Esophagus muscularis mucosa (tissue), 4 donors: ENCODE measurements around the gene TMIGD1. TPM values are rescaled to one million over a fixed set of nuclear protein-coding genes. Genes with fewer than 3 reads are reported as not detected.

Source experiments
- DNase-seq: peaks from one replicate; pipeline ENCODE4 v3.0.0-alpha.2; 2017; ENCODE audit errors: extremely low spot score
- H3K27ac ChIP-seq, 4 donors: fragments of 200-600 bp; sonication (generic); replicated peaks in 1 of 4; 1 replicate in 3 of 4; 2 replicates in 1 of 4; pipeline ENCODE4 v1.5.1; 2016 to 2019; ENCODE audit warnings: mild to moderate bottlenecking in 1 of 4
- H3K27me3 ChIP-seq, 4 donors: fragments of 200-600 bp; sonication (generic); one replicate each; pipeline versions ENCODE4 v1.5.1 to v1.6.0; 2016 to 2019
- H3K36me3 ChIP-seq, 4 donors: fragments of 200-600 bp; sonication (generic); one replicate each; pipeline ENCODE4 v1.5.1; 2016 to 2019
- H3K4me1 ChIP-seq, 4 donors: fragments of 200-600 bp; sonication (generic); one replicate each; pipeline ENCODE4 v1.5.1; 2016 to 2019
- H3K4me3 ChIP-seq, 4 donors: fragments of 200-600 bp; sonication (generic); 1 replicate in 2 of 4; 2 replicates in 2 of 4; pipeline ENCODE4 v1.5.1; 2016 to 2019; ENCODE audit warnings: mild to moderate bottlenecking in 4 of 4, moderate library complexity in 1 of 4
- H3K9me3 ChIP-seq, 4 donors: fragments of 200-600 bp; sonication (generic); 1 replicate in 3 of 4; 2 replicates in 1 of 4; pipeline ENCODE4 v1.5.1; 2016 to 2019
- EP300 ChIP-seq: sonication (generic); formaldehyde crosslinking; IDR thresholded peaks from one replicate; pipeline ENCODE4 v1.6.1; 2017; ENCODE audit warnings: antibody characterized with exemption
- POLR2A ChIP-seq: fragments of 450-650 bp; IDR thresholded peaks from one replicate; pipeline ENCODE4 v1.6.1; 2017; ENCODE audit warnings: antibody characterized with exemption, moderate library complexity, mild to moderate bottlenecking, low read depth
- POLR2AphosphoS5 ChIP-seq, 2 donors: sonication (generic); formaldehyde crosslinking; IDR thresholded peaks; one replicate each; pipeline ENCODE4 v1.6.1; 2017; ENCODE audit warnings: antibody characterized with exemption in 2 of 2
- WGBS: methylation state at CpG from one replicate; pipeline ENCODE4 v1.1.5; 2018; 5-methylcytosine and 5-hydroxymethylcytosine counted together
- intact Hi-C: fragments of 100-400 bp; cut with DNase I; formaldehyde crosslinking; loops from one replicate; pipeline ENCODE4 v1.15.1; 2023
- total RNA-seq, 4 donors: library from RNA; depleted of rRNA; stranded (reverse); fragments of >200 nt; gene quantifications; one replicate each; pipeline versions ENCODE4 v1.1.0 to v1.2.1, GENCODE V29; 2016
- TF ChIP-seq, protein P1 (sequence below), 3 experiments: fragments of 200-600 bp in 2 of 3; fragments of 450-650 bp in 1 of 3; sonication (generic) in 2 of 3; IDR thresholded peaks; one replicate each; pipeline ENCODE4 v1.5.1; 2017 to 2019; ENCODE audit warnings: antibody characterized with exemption in 3 of 3, mild to moderate bottlenecking in 2 of 3, moderate library complexity in 1 of 3

Gene TMIGD1
- total RNA-seq, 4 donors from 2014 or later = 0.29 TPM; not detected in 3

DNA sequence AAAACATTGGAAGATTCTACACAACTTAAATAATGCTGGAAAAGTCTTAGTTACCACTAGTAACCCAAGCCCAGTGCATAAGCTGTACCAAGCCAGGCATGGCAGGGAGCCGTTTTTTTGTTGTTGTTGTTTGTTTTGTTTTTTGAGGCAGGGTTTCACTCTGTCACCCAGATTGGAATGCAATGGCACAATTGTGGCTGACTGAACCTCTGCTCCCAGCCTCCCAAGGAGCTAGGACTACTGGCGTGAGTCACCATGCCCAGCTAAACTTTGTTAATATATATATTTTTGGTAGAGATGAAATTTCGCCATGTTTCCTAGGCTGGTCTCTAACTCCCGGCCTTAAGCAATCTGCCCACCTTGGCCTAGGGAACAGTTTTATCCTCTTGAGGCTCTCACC, 564 bp upstream of the TMIGD1 start:
- Histone ChIP-seq H3K27ac (no peak overlapping the region), H3K9me3 (no peaks in the 10 kb centered on the region), H3K36me3 (no peaks in the 10 kb centered on the region), H3K4me3 (no peak overlapping the region), H3K4me1 (no peaks in the 10 kb centered on the region), H3K27me3 (no peaks in the 10 kb centered on the region)
- TF ChIP-seq, protein P1, sequence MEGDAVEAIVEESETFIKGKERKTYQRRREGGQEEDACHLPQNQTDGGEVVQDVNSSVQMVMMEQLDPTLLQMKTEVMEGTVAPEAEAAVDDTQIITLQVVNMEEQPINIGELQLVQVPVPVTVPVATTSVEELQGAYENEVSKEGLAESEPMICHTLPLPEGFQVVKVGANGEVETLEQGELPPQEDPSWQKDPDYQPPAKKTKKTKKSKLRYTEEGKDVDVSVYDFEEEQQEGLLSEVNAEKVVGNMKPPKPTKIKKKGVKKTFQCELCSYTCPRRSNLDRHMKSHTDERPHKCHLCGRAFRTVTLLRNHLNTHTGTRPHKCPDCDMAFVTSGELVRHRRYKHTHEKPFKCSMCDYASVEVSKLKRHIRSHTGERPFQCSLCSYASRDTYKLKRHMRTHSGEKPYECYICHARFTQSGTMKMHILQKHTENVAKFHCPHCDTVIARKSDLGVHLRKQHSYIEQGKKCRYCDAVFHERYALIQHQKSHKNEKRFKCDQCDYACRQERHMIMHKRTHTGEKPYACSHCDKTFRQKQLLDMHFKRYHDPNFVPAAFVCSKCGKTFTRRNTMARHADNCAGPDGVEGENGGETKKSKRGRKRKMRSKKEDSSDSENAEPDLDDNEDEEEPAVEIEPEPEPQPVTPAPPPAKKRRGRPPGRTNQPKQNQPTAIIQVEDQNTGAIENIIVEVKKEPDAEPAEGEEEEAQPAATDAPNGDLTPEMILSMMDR (IDR thresholded peaks at IDR 0.05) = no peak
- TF ChIP-seq EP300 (no peak), POLR2AphosphoS5 (IDR thresholded peaks at IDR 0.05) (no peak), POLR2A (no peak)
- intact Hi-C loops = loop anchor here (10.0 kb wide), 1 partner anchor 210 kb away; no protein-coding TSS in a partner anchor
- peak; percentile 83 for DNase-seq
- WGBS = 92% methylated on average over 4 of the region's 4 CpGs

DNA sequence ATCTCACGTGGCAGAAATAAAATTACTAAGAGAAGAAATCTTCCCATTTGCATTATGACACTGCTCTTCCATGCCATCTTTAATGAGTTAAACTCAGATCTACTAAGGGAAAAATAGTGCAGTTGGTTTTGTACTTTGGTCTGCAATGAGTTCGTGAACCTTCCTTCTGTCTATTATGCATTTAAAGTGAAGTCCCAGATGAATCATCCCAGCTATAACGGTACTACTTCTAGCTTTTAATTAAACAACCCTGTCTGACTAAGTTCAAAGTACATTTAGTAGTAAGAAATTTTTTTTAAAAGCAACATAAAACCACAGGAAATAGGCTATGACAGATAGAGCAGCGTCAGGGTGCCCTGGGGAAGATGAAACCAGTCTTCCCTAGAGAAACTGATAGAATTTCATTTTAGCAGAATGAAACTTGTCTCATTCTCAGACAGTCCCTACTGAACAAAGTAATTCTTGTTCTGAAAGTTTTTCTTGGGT, 1.8 kb downstream of the TMIGD1 start:
- Histone ChIP-seq H3K4me1 (no peaks in the 10 kb centered on the region), H3K4me3 (no peak overlapping the region), H3K27ac (no peak overlapping the region), H3K9me3 (no peaks in the 10 kb centered on the region), H3K36me3 (no peaks in the 10 kb centered on the region), H3K27me3 (no peaks in the 10 kb centered on the region)
- TF ChIP-seq EP300 (no peak), POLR2A (no peak), POLR2AphosphoS5 (IDR thresholded peaks at IDR 0.05) (no peak)
- WGBS = 49% methylated on average over 4 of the region's 4 CpGs
- intact Hi-C loops = loop anchor here (10.0 kb wide), 1 partner anchor 207 kb away; no protein-coding TSS in a partner anchor
- no peak for DNase-seq

DNA sequence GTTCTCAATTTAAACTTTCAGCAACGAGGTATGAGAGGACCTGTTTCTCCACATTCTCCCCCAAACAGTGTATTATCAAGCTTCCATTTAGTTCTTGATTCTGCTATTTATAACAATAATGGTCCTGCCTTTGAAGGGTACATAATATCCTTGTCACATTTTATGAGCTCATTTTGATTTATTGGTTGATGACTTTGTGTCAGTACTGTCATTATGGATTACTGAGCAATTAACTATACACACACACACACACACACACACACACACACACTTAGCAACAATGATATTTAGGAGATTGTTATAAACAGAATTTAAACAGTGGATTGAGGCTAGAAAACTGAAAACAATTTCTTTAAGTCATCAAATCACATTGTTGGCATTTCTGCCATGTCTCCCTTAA, 7.0 kb downstream of the TMIGD1 start:
- no peaks in the 10 kb centered on the region for H3K36me3 ChIP-seq
- TF ChIP-seq POLR2AphosphoS5 (IDR thresholded peaks at IDR 0.05) (no peak), POLR2A (no peak), EP300 (no peak)
- TF ChIP-seq, protein P1 (IDR thresholded peaks at IDR 0.05) = no peak
- H3K4me3 ChIP-seq = no peak overlapping the region
- H3K4me1 ChIP-seq = peaks cover 0 to 11% (median 8%) of the 10 kb centered on the region in 4 donors
- H3K9me3 ChIP-seq = no peaks in the 10 kb centered on the region
- no peak for DNase-seq
- no peak overlapping the region for H3K27ac ChIP-seq
- WGBS = 41% methylated on average over 1 of the region's 1 CpG
- no peaks in the 10 kb centered on the region for H3K27me3 ChIP-seq
- intact Hi-C loops = no loop called here

DNA sequence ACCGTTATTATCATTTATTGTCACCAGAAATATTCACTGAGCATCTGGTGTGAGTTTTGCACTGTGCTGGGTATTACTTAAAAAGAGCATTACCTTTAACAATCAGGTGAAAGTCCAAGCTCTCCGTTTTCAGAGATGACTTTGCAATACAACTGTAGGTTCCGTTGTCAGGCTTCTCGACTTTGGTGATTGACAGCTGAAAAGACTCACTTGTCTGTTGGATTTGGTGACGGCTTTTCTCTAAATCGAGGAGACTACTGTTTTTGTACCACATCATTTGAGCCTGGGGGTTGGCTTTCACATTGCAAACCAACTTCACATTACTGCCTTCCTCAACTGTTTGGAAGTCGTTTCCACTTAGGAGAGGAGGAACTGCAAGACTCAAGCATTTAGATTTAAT, 9.1 kb downstream of the TMIGD1 start:
- H3K27me3 ChIP-seq = no peaks in the 10 kb centered on the region
- WGBS = 85% methylated on average over 7 of the region's 7 CpGs
- H3K9me3 ChIP-seq = no peaks in the 10 kb centered on the region
- no peak for DNase-seq
- no peak overlapping the region for H3K4me3 ChIP-seq
- H3K27ac ChIP-seq = no peak overlapping the region
- intact Hi-C loops = no loop called here
- no peak for TF ChIP-seq POLR2A
- TF ChIP-seq, protein P1 (IDR thresholded peaks at IDR 0.05) = no peak
- no peak for TF ChIP-seq POLR2AphosphoS5 (IDR thresholded peaks at IDR 0.05)
- TF ChIP-seq EP300 = no peak
- H3K4me1 ChIP-seq = peaks cover 0 to 11% (median 8%) of the 10 kb centered on the region in 4 donors
- no peaks in the 10 kb centered on the region for H3K36me3 ChIP-seq

DNA sequence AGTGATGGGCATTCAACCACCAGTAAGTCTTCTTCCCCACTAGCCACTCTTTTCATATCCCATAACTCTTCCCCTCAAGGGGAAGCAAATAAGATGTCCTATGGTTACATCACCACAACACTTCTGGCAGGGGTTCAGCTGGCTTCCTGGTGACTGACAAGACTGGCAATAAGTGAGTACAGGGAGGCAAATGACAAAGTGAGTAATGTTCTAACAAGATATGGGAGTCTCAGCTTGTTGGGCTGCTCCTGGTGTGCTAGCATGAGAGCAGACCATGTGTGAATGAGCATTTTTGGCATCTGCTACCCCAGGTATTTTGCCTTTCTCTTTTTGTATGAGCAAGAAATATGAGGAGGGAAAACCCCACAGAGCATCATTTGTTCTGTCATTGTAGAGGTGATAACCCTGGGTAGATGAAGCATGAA, 9.9 kb downstream of the TMIGD1 start:
- H3K27ac ChIP-seq = no peak overlapping the region
- H3K4me1 ChIP-seq = peaks cover 0 to 11% (median 8%) of the 10 kb centered on the region in 4 donors
- no peak for DNase-seq
- no peak overlapping the region for H3K4me3 ChIP-seq
- no peak for TF ChIP-seq EP300
- TF ChIP-seq, protein P1 (IDR thresholded peaks at IDR 0.05) = no peak
- no peak for TF ChIP-seq POLR2A
- TF ChIP-seq POLR2AphosphoS5 (IDR thresholded peaks at IDR 0.05) = no peak
- H3K9me3 ChIP-seq = no peaks in the 10 kb centered on the region
- H3K27me3 ChIP-seq = no peaks in the 10 kb centered on the region
- intact Hi-C loops = no loop called here
- no peaks in the 10 kb centered on the region for H3K36me3 ChIP-seq
